ENCODE measurements around the gene GON7. TPM values are rescaled to one million over a fixed set of nuclear protein-coding genes. Genes with fewer than 3 reads are reported as not detected.
"Not testable (repeated sequence)": the region's sequence is repeated elsewhere in the genome, so short reads cannot be mapped to it uniquely, and the experiment has no call there.

The GON7 gene
- polyA plus RNA-seq, 4 donors: 20.6 to 23.7 (median 22.7) TPM

GRCh38 chr14:93160353-93160801 lies 46.5 kb downstream of the GON7 start:
- DNase-seq (ENCODE audit: low read depth in 4 of 4, low spot score in 3 of 4): no peak

DNA sequence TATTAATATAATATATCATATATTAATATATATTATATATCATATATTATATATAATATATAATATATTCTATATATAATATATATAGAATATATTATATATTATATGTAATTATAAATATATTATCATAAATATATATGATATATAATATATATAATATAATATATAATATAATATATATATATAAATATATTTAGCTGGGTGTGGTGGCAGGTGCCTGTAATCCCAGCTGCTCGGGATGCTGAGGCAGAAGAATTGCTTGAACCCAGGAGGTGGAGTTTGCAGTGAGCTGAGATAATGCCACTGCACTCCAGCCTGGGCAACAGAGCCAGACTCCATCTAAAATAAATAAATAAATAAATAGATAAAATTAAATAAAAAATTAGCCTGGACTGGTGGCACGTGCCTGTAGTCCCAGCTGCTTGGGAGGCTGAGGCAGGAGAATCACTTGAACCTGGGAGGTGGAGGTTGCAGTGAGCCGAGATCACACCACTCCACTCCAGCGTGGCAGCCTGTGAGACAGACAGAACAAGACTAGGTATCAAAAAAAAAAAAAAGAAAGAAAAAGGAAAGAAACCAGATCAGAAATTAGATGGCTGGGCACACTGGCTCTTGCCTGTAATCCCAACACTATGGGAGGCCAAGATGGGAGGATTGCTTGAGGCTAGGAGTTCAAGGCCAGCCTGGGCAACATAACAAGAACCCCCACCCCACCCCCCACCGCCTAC lies 47.1 kb downstream of the GON7 start:
- not testable (repeated sequence) for DNase-seq (ENCODE audit: low read depth in 4 of 4, low spot score in 3 of 4)

GRCh38 chr14:93158349-93158748 lies 48.5 kb downstream of the GON7 start:
- not testable (repeated sequence) for DNase-seq (ENCODE audit: low read depth in 4 of 4, low spot score in 3 of 4)

- no peak for DNase-seq (ENCODE audit: low read depth in 4 of 4, low spot score in 3 of 4)
Observed at GRCh38 chr14:93156693-93157369, 50.0 kb downstream of the GON7 start.

DNA sequence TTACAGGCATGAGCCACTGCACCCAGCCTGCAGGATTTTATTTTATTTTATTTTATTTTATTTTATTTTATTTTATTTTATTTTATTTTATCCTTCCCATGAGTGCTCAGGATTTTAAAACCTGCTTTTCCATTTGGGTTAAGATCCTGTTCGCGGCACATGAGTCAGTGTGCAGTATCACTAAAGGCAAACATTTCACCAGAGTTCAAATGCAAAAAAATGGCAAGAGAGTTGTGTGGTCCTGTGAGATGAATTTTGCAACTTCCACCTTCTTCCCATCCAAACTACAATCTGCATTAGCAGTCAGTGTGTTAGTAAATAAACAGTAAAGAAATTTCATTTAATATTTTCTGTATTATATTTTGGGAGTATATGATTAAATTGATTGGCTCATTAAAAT lies 51.2 kb downstream of the GON7 start:
- no peak for DNase-seq (ENCODE audit: low read depth in 4 of 4, low spot score in 3 of 4)

DNA sequence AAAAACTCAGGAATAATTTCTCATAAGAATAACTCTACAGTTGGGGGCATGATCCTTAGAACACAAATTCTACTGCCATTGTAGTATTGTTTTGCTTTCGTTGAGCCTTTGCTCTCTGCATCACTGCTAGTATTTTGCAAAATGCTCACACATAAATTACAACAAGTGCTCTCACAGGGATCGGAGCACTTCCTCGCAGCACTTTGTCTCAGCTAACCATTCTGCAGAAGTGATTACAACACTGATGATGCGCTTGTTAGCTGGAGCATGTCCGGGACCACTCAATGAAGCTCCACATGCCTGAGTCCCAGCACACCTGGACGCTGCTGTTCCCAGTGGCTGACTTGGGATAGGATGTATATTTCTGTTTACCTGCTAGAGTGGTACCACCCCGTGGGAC lies 53.7 kb downstream of the GON7 start:
- no peak for DNase-seq (ENCODE audit: low read depth in 4 of 4, low spot score in 3 of 4)

Other genes starting within 250 kb of the GON7 start
- gene ITPK1, start 91.1 kb downstream of the GON7 start, polyA plus RNA-seq (ENCODE audit: insufficient read length in 4 of 4): 10 to 100 TPM; 30.4 to 34.3 (median 31.7) TPM
- gene MOAP1, start 22.2 kb downstream of the GON7 start, polyA plus RNA-seq (ENCODE audit: insufficient read length in 4 of 4): 10 to 100 TPM; 42.6 to 48.2 (median 45.5) TPM
- gene LYSET, start 21.7 kb downstream of the GON7 start, polyA plus RNA-seq (ENCODE audit: insufficient read length in 4 of 4): 10 to 100 TPM; 39.3 to 46.6 (median 40.9) TPM
- gene UBR7, start 191 bp upstream of the GON7 start, polyA plus RNA-seq (ENCODE audit: insufficient read length in 4 of 4): 10 to 100 TPM; 35.6 to 39.9 (median 38.9) TPM
- gene BTBD7, start 126.0 kb upstream of the GON7 start, polyA plus RNA-seq (ENCODE audit: insufficient read length in 4 of 4): 10 to 100 TPM; 43.3 to 56.3 (median 53.2) TPM
- gene COX8C, start 140.1 kb upstream of the GON7 start, polyA plus RNA-seq (ENCODE audit: insufficient read length in 4 of 4): under 1 TPM in 3 of 4 donors, not detected in 1; 0.45 to 0.66 (median 0.47) TPM
- gene UNC79, start 223.9 kb upstream of the GON7 start, polyA plus RNA-seq (ENCODE audit: insufficient read length in 4 of 4): under 1 TPM; 0.84 to 0.99 (median 0.87) TPM